Esophagus muscularis mucosa (tissue), 3 donors: Measurements from ENCODE around the gene NKTR.

Experiments
- POLR2A ChIP-seq: fragments of 450-650 bp; IDR thresholded peaks from one replicate; pipeline ENCODE4 v1.6.1; 2017; ENCODE audit warnings: antibody characterized with exemption, moderate library complexity, mild to moderate bottlenecking, low read depth
- POLR2AphosphoS5 ChIP-seq, 2 donors: sonication (generic); formaldehyde crosslinking; IDR thresholded peaks; one replicate each; pipeline ENCODE4 v1.6.1; 2017; ENCODE audit warnings: antibody characterized with exemption in 2 of 2
- TF ChIP-seq, protein P1 (sequence below), 3 experiments: fragments of 200-600 bp in 2 of 3; fragments of 450-650 bp in 1 of 3; sonication (generic) in 2 of 3; IDR thresholded peaks; one replicate each; pipeline ENCODE4 v1.5.1; 2017 to 2019; ENCODE audit warnings: antibody characterized with exemption in 3 of 3, mild to moderate bottlenecking in 2 of 3, moderate library complexity in 1 of 3

GRCh38 chr3:42680271-42680670 is 79.8 kb downstream of the NKTR start:
- TF ChIP-seq POLR2AphosphoS5 (IDR thresholded peaks at IDR 0.05) (no peak), POLR2A (no peak)
- TF ChIP-seq, protein P1, sequence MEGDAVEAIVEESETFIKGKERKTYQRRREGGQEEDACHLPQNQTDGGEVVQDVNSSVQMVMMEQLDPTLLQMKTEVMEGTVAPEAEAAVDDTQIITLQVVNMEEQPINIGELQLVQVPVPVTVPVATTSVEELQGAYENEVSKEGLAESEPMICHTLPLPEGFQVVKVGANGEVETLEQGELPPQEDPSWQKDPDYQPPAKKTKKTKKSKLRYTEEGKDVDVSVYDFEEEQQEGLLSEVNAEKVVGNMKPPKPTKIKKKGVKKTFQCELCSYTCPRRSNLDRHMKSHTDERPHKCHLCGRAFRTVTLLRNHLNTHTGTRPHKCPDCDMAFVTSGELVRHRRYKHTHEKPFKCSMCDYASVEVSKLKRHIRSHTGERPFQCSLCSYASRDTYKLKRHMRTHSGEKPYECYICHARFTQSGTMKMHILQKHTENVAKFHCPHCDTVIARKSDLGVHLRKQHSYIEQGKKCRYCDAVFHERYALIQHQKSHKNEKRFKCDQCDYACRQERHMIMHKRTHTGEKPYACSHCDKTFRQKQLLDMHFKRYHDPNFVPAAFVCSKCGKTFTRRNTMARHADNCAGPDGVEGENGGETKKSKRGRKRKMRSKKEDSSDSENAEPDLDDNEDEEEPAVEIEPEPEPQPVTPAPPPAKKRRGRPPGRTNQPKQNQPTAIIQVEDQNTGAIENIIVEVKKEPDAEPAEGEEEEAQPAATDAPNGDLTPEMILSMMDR (IDR thresholded peaks at IDR 0.05) = no peak
